ENCODE measurements around the gene CBLN3.

The CBLN3 gene

DNA sequence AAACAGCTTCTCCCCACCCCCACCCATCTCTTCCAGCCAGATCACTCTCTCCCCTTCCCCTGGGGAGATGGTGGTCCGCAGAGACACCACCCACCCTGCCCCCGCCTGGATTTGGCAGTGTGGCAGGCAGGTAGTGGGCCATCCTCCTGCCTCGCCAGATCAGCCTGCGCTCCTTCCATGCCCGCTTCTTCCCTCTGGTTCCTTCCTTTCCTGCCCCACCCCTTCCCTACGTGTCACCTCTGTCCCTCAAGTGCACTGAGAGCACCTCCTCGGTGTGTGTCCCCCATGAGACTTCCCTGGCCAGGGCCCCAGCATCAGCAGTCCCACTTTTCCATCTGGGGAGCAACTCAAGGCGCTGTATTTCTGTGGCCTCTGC lies 30.0 kb downstream of the CBLN3 start:
- DNase-seq (ENCODE audit: extremely low read depth, low read depth) = no peak
- no peak for TF ChIP-seq CTCF (IDR thresholded peaks at IDR 0.05; ENCODE audit: low read depth, low read length)

DNA sequence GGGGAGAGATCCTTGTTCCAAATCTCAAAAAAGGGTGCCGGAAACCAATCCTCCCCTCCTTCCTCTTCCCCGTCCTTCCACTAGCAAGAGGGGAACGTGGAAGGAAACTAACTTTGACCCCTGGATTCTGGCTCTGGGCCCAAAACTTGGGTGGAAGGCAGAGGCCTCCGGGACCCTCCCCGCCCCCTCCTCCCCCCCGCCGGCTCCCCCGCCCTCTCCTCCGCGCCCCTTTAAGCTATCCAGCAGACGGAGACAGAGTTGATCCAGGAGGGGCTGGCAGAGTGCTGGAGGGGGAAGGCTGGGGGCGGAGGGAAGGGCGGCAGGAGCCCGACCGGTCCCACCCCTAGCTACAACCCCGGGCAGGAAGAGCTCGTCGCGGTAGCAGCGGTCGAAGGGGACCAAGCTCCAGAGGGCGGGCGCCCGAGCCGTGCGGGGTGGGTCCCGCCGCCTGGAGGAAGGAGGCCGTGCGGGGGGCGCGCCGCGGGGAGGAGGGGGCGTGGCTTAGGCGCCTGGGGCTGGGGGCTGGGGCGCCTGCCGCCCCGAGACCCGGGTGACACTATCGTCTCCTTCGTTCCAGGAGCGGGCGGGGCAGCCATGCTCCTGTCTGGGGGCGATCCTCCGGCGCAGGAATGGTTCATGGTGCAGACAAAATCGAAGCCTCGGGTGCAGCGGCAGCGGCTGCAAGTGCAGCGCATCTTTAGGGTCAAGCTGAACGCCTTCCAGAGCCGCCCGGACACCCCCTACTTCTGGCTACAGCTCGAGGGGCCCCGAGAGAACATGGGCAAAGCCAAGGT lies 30.6 kb downstream of the CBLN3 start, which contains the start of gene NYNRIN:
Gene NYNRIN (plus strand): TSS at position 351 of the 794 bp plus-strand sequence. CDS start 244 bp downstream, at position 595.
- no peak for DNase-seq (ENCODE audit: extremely low read depth, low read depth)
- TF ChIP-seq CTCF (IDR thresholded peaks at IDR 0.05; ENCODE audit: low read depth, low read length) = no peak

DNA sequence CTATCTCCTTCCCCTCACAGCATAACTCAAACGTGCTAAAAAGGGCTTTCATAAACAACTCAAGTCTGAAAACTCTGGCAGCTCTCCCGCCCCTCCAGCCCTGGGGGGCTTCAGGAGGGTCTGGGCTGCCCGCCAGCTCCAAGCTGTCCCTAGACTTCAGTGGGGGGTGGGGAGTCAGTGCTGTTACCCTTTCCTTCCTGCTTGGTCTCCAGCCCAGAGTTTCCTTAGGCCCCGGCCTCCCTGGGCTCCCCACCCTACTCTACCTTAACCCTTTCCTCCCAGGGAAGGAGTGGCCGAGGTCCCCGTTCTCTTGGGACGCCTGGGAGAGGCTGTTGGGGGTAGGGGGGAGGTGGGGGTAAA lies 31.2 kb downstream of the CBLN3 start:
- TF ChIP-seq CTCF (IDR thresholded peaks at IDR 0.05; ENCODE audit: low read depth, low read length) = no peak
- no peak for DNase-seq (ENCODE audit: extremely low read depth, low read depth)

DNA sequence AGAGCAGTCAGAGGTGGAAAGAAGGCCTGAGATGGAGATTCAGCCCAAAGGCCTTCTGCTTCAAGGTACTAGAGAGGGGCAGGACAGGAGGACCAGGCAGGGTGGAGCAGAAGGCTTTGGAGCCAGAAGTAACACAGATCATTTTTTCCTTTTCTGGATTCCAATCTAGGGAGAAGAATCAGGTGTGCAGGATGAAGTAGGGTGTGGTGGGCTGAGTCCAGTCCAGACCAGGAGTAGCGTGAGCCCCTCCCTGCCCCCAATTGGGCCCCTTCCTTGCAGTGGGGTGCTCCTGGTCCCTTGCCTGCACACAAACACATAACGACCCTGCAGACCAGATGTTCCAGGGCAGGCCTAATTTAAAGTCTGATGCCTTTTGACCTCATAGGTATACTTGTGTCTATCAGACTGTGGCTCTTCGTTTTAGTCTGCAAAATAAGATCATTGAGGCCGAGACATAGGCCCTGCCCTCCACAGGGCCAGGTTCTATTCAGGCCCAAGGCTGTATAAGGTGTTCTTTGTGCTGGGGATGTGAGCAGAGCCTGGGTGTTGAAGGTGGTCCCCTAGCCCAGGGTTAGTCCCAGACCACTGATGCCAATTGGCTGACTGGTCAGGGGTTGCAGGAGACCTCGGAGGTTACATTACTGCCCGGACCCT lies 31.7 kb downstream of the CBLN3 start:
- DNase-seq (ENCODE audit: extremely low read depth, low read depth) = no peak
- no peak for TF ChIP-seq CTCF (IDR thresholded peaks at IDR 0.05; ENCODE audit: low read depth, low read length)

DNA sequence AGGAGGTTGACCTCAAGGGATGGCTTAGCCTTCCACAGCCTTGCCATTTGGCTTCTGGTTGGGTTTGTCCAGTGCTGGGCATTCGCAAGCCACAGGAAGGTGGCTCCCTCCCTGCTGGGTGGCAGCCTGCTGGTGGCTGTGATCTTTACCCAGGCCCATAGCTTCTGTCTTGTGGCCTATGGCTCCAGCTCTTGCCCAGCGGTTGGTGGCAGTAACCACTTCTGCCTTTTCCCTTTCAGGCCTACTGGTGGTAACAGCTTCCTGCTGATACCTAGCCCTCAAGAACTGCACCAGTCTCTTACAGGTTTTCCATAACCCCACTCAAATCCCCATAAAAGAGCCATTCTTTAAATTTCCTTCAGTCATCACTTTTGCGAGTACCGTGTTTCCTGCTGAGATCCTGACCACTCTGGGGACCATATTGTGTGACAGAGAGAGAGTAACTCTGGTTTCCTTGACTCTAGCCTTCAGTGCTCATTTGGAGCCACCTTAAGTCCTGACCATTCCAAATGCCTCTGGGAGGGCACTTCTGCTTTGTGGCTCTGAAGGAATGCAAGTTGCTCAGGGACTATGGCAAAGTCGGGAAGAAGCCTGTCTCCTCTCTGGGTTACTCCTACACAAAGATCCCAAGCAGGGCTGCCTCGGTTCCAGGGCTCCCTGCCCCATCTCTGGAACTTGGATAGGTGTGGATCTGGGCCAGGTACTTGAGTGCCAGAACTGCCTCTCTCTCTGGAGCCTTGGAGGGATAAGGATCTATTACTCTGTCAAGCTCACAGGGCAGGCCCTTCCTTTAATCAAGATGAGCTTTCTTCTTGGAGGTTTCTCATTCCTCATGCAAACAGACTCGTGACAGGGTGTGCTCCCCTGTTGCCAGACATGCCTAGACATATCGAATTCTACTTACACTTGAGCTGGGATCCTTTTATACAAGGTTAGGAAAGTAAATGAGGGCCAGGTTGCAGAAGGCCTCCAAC lies 33.6 kb downstream of the CBLN3 start:
- TF ChIP-seq CTCF (IDR thresholded peaks at IDR 0.05; ENCODE audit: low read depth, low read length) = no peak
- no peak for DNase-seq (ENCODE audit: extremely low read depth, low read depth)

GRCh38 chr14:24394275-24394674 lies 35.2 kb downstream of the CBLN3 start:
- no peak for TF ChIP-seq CTCF (IDR thresholded peaks at IDR 0.05; ENCODE audit: low read depth, low read length)
- DNase-seq (ENCODE audit: extremely low read depth, low read depth) = no peak
